ENCODE measurements around the gene EXD3. TPM values are rescaled to one million over a fixed set of nuclear protein-coding genes. Genes with fewer than 3 reads are reported as not detected.

Gene EXD3
- total and polyA plus RNA-seq, 9 donors: 7.4 to 19.0 (median 11.6) TPM

GRCh38 chr9:137357166-137357565 is 65.8 kb downstream of the EXD3 start:
- Histone ChIP-seq H3K4me3 (ENCODE audit: low read length) (no peak overlapping the region), H3K4me1 (ENCODE audit: control insufficient read depth, insufficient read depth, low read length) (peaks cover 3% of the 10 kb centered on the region), H3K27ac (ENCODE audit: low read length) (no peak overlapping the region), H3K9me3 (replicated peaks; ENCODE audit: control insufficient read depth, low read depth, low read length) (peaks cover 24% of the 10 kb centered on the region), H3K36me3 (ENCODE audit: control insufficient read depth, insufficient read depth, low read length) (no peaks in the 10 kb centered on the region), H3K27me3 (ENCODE audit: control insufficient read depth, insufficient read depth, low read length) (no peaks in the 10 kb centered on the region)
- WGBS (ENCODE audit: insufficient coverage): 81% methylated on average over 3 of the region's 4 CpGs
- DNase-seq: no peak

- H3K4me1 ChIP-seq (ENCODE audit: control insufficient read depth, insufficient read depth, low read length): peaks cover 3% of the 10 kb centered on the region
- WGBS (ENCODE audit: insufficient coverage): 83% methylated on average over 13 of the region's 18 CpGs
- no peak overlapping the region for H3K4me3 ChIP-seq (ENCODE audit: low read length)
- no peak for DNase-seq
- peaks cover 23% of the 10 kb centered on the region for H3K9me3 ChIP-seq (replicated peaks; ENCODE audit: control insufficient read depth, low read depth, low read length)
- no peak overlapping the region for H3K27ac ChIP-seq (ENCODE audit: low read length)
- H3K36me3 ChIP-seq (ENCODE audit: control insufficient read depth, insufficient read depth, low read length): no peaks in the 10 kb centered on the region
- no peaks in the 10 kb centered on the region for H3K27me3 ChIP-seq (ENCODE audit: control insufficient read depth, insufficient read depth, low read length)
These were observed 67.1 kb downstream of the EXD3 start for GRCh38 chr9:137355761-137356365.

- Histone ChIP-seq H3K36me3 (ENCODE audit: control insufficient read depth, insufficient read depth, low read length) (no peaks in the 10 kb centered on the region), H3K27ac (ENCODE audit: low read length) (no peak overlapping the region), H3K4me3 (ENCODE audit: low read length) (no peak overlapping the region), H3K27me3 (ENCODE audit: control insufficient read depth, insufficient read depth, low read length) (no peaks in the 10 kb centered on the region), H3K4me1 (ENCODE audit: control insufficient read depth, insufficient read depth, low read length) (peaks cover 3% of the 10 kb centered on the region), H3K9me3 (replicated peaks; ENCODE audit: control insufficient read depth, low read depth, low read length) (peaks cover 23% of the 10 kb centered on the region)
- no peak for DNase-seq
- WGBS (ENCODE audit: insufficient coverage): 93% methylated on average over 19 of the region's 30 CpGs
These were observed 67.9 kb downstream of the EXD3 start for GRCh38 chr9:137354845-137355760.

- Histone ChIP-seq H3K27ac (ENCODE audit: low read length) (peak overlapping the region; percentile 13), H3K4me1 (ENCODE audit: control insufficient read depth, insufficient read depth, low read length) (peaks cover 3% of the 10 kb centered on the region)
- WGBS (ENCODE audit: insufficient coverage): 86% methylated on average over 28 of the region's 28 CpGs
These were observed 68.7 kb downstream of the EXD3 start for GRCh38 chr9:137354153-137354844.

GRCh38 chr9:137353223-137354152 is 69.5 kb downstream of the EXD3 start:
- H3K36me3 ChIP-seq (ENCODE audit: control insufficient read depth, insufficient read depth, low read length): no peaks in the 10 kb centered on the region
- H3K27ac ChIP-seq (ENCODE audit: low read length): peak overlapping the region; percentile 20
- DNase-seq: no peak
- H3K9me3 ChIP-seq (replicated peaks; ENCODE audit: control insufficient read depth, low read depth, low read length): peaks cover 23% of the 10 kb centered on the region
- WGBS (ENCODE audit: insufficient coverage): 83% methylated on average over 38 of the region's 43 CpGs
- H3K4me3 ChIP-seq (ENCODE audit: low read length): no peak overlapping the region
- H3K27me3 ChIP-seq (ENCODE audit: control insufficient read depth, insufficient read depth, low read length): no peaks in the 10 kb centered on the region
- peaks cover 3% of the 10 kb centered on the region for H3K4me1 ChIP-seq (ENCODE audit: control insufficient read depth, insufficient read depth, low read length)

More at GRCh38 chr9:137354153-137354844, 68.7 kb downstream of the EXD3 start:
- H3K9me3 ChIP-seq (replicated peaks; ENCODE audit: control insufficient read depth, low read depth, low read length): peaks cover 23% of the 10 kb centered on the region
- H3K36me3 ChIP-seq (ENCODE audit: control insufficient read depth, insufficient read depth, low read length): no peaks in the 10 kb centered on the region
- H3K4me3 ChIP-seq (ENCODE audit: low read length): no peak overlapping the region
- H3K27me3 ChIP-seq (ENCODE audit: control insufficient read depth, insufficient read depth, low read length): no peaks in the 10 kb centered on the region
- DNase-seq: no peak

DNA sequence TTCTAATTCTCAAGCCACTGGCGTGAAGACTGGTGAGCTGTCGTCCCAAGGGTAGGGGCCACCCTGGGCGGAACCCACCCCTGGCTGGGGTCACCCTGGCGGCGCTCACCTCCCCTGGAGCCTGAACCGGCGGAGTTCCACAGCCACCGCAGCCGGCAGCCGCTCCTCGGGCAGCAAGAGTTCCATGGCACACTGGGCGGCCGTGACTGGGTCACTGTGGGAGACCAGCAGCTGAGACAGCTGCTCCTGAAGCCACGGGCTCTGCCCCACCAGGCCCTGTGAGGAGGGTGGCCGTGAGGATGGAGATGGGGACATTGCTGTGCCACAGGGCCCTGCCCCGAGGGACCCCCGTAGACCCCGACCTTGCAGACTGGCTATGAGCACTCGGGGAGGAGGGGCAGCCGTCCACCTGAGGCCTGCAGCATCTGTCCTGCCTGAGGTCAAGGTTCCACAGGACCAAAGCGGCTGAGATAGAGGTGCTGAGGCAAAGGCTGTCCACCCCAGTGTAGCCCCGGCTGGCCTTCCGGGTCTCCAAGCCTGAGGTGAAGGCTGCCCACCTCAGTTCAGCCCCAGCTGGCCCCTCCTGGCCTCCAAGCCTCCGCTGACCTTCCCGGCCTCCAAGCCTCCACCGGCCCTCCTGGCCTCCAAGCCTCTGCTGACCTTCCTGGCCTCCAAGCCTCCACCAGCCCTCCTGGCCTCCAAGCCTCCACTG is 70.3 kb downstream of the EXD3 start:
- H3K4me3 ChIP-seq (ENCODE audit: low read length): no peak overlapping the region
- WGBS (ENCODE audit: insufficient coverage): 80% methylated on average over 24 of the region's 26 CpGs
- no peak for DNase-seq
- no peak overlapping the region for H3K27ac ChIP-seq (ENCODE audit: low read length)
- peaks cover 16% of the 10 kb centered on the region for H3K9me3 ChIP-seq (replicated peaks; ENCODE audit: control insufficient read depth, low read depth, low read length)
- H3K27me3 ChIP-seq (ENCODE audit: control insufficient read depth, insufficient read depth, low read length): no peaks in the 10 kb centered on the region
- H3K4me1 ChIP-seq (ENCODE audit: control insufficient read depth, insufficient read depth, low read length): peaks cover 3% of the 10 kb centered on the region
- peaks cover 2% of the 10 kb centered on the region for H3K36me3 ChIP-seq (ENCODE audit: control insufficient read depth, insufficient read depth, low read length)

DNA sequence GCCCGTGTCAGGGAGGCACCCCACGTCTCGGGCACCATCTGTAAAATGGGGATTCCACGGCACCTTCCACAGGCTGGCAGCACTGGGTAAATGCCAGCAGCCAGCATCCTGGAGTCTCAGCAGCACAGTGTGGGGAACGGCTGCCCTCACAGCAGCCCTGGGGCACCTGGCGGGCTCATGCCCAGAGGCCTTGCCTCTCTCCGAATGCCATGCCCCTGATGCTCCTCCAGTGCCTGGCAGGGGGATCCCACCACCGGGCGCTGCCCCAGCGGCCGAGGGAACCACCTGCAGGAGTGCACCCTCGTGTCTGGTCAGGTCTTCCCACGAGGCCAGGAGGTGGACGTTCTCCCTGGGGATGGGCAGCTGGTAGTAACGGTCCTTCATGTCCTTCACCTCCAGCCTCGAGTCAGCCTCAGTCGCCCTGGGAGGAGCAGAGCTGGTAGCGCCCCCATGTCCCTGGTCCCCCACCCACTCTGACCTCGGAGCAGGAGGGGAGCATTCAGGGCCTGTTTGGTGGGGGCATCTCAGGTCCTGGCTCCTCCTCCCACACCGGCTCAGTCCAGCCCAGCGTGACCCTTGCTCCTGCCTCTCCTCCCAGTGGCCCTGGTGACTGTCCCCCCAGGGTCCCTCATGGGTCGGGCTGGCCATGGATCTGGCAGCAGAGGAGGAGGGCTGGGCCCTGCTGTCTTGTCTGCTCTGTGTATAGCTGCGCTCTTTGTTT is 71.0 kb downstream of the EXD3 start:
- no peak overlapping the region for H3K4me3 ChIP-seq (ENCODE audit: low read length)
- H3K27ac ChIP-seq (ENCODE audit: low read length): no peak overlapping the region
- H3K4me1 ChIP-seq (ENCODE audit: control insufficient read depth, insufficient read depth, low read length): peaks cover 3% of the 10 kb centered on the region
- peaks cover 13% of the 10 kb centered on the region for H3K9me3 ChIP-seq (replicated peaks; ENCODE audit: control insufficient read depth, low read depth, low read length)
- H3K36me3 ChIP-seq (ENCODE audit: control insufficient read depth, insufficient read depth, low read length): peaks cover 2% of the 10 kb centered on the region
- WGBS (ENCODE audit: insufficient coverage): 80% methylated on average over 18 of the region's 23 CpGs
- no peaks in the 10 kb centered on the region for H3K27me3 ChIP-seq (ENCODE audit: control insufficient read depth, insufficient read depth, low read length)
- no peak for DNase-seq

- Histone ChIP-seq H3K36me3 (ENCODE audit: control insufficient read depth, insufficient read depth, low read length) (peaks cover 6% of the 10 kb centered on the region), H3K27me3 (ENCODE audit: control insufficient read depth, insufficient read depth, low read length) (no peaks in the 10 kb centered on the region), H3K9me3 (replicated peaks; ENCODE audit: control insufficient read depth, low read depth, low read length) (peaks cover 14% of the 10 kb centered on the region), H3K4me1 (ENCODE audit: control insufficient read depth, insufficient read depth, low read length) (peaks cover 3% of the 10 kb centered on the region), H3K4me3 (ENCODE audit: low read length) (no peak overlapping the region), H3K27ac (ENCODE audit: low read length) (no peak overlapping the region)
- DNase-seq: no peak
- 88% methylated on average over 28 of the region's 30 CpGs for WGBS (ENCODE audit: insufficient coverage)
These were observed 72.0 kb downstream of the EXD3 start for GRCh38 chr9:137350696-137351584.
